HEK293T (cell line): ENCODE data around the gene SERGEF.

Source experiments
- ARNT ChIP-seq: fragments of 450-650 bp; IDR thresholded peaks from 2 replicates; pipeline ENCODE4 v1.6.1; 2017; ENCODE audit warnings: mild to moderate bottlenecking
- BHLHE40 ChIP-seq: fragments of 450-650 bp; IDR thresholded peaks from 2 replicates; pipeline ENCODE4 v1.6.1; 2016; ENCODE audit warnings: mild to moderate bottlenecking, moderate library complexity, borderline replicate concordance
- CTBP1 ChIP-seq: fragments of 450-650 bp; IDR thresholded peaks from 2 replicates; pipeline ENCODE4 v1.6.1; 2016; ENCODE audit warnings: borderline replicate concordance
- ELF4 ChIP-seq: fragments of 450-650 bp; IDR thresholded peaks from 2 replicates; pipeline ENCODE4 v1.6.1; 2017; ENCODE audit warnings: antibody characterized with exemption
- FOXA1 ChIP-seq: fragments of 450-650 bp; IDR thresholded peaks from 2 replicates; pipeline ENCODE4 v1.6.1; 2016; ENCODE audit warnings: mild to moderate bottlenecking
- FOXK2 ChIP-seq: fragments of 450-650 bp; IDR thresholded peaks from 2 replicates; pipeline ENCODE4 v1.6.1; 2016; ENCODE audit warnings: mild to moderate bottlenecking
- FOXM1 ChIP-seq: fragments of 450-650 bp; IDR thresholded peaks from 2 replicates; pipeline ENCODE4 v1.6.1; 2017; ENCODE audit warnings: mild to moderate bottlenecking, borderline replicate concordance
- HDGF ChIP-seq: fragments of 450-650 bp; IDR thresholded peaks from 2 replicates; pipeline ENCODE4 v1.6.1; 2017; ENCODE audit warnings: antibody characterized with exemption, borderline replicate concordance
- NFRKB ChIP-seq: fragments of 450-650 bp; IDR thresholded peaks from 2 replicates; pipeline ENCODE4 v1.6.1; 2016; ENCODE audit warnings: mild to moderate bottlenecking, moderate library complexity
- SP1 ChIP-seq: fragments of 450-650 bp; IDR thresholded peaks from 2 replicates; pipeline ENCODE4 v1.6.1; 2017
- SUZ12 ChIP-seq: fragments of 450-650 bp; IDR thresholded peaks from 2 replicates; pipeline ENCODE4 v1.6.1; 2016; ENCODE audit warnings: mild to moderate bottlenecking
- TARDBP ChIP-seq: fragments of 450-650 bp; IDR thresholded peaks from 2 replicates; pipeline ENCODE4 v1.6.1; 2016
- ZNF384 ChIP-seq: fragments of 450-650 bp; IDR thresholded peaks from 2 replicates; pipeline ENCODE4 v1.6.1; 2016
- TF ChIP-seq, protein P1 (sequence below): fragments of 450-650 bp; IDR thresholded peaks from 2 replicates; pipeline ENCODE4 v1.6.1; 2016

DNA sequence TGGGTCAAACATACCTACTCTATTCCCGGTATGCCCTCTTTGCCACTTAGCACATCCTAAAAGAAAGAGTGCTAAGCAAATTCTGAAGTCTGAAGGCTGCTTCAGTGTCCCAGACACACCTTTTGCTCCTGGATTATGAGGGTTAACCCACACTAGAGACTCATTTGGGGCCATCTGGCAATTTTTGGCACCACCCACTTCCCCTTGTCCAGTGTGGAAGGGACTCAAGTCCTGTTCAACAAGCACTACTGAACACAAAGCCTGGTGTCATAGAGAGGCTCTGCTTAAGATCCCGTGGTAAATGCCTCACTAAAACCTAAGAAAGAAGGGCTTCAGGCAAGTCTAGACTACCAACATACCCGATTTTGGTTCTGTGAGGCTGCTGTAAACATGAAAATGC is 85.8 kb downstream of the SERGEF start:
- no peak for TF ChIP-seq CTBP1
- TF ChIP-seq ELF4 = no peak
- TF ChIP-seq, protein P1, sequence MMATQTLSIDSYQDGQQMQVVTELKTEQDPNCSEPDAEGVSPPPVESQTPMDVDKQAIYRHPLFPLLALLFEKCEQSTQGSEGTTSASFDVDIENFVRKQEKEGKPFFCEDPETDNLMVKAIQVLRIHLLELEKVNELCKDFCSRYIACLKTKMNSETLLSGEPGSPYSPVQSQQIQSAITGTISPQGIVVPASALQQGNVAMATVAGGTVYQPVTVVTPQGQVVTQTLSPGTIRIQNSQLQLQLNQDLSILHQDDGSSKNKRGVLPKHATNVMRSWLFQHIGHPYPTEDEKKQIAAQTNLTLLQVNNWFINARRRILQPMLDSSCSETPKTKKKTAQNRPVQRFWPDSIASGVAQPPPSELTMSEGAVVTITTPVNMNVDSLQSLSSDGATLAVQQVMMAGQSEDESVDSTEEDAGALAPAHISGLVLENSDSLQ = no peak
- TF ChIP-seq FOXK2 = no peak
- TF ChIP-seq FOXA1 = no peak
- no peak for TF ChIP-seq ARNT
- no peak for TF ChIP-seq FOXM1
- no peak for TF ChIP-seq TARDBP
- no peak for TF ChIP-seq NFRKB
- TF ChIP-seq ZNF384 = no peak
- no peak for TF ChIP-seq SUZ12
- no peak for TF ChIP-seq BHLHE40
- TF ChIP-seq SP1 = no peak
- TF ChIP-seq HDGF = no peak
